ENCODE results near the gene TEAD1. TPM values are rescaled to one million over a fixed set of nuclear protein-coding genes. Genes with fewer than 3 reads are reported as not detected.
A peak's percentile ranks its signal among the peaks of the same experiment; 100 is the strongest.

TEAD1 gene
- total RNA-seq, 6 donors from 2014 or later = 53.5 to 141 (median 80.2) TPM

DNA sequence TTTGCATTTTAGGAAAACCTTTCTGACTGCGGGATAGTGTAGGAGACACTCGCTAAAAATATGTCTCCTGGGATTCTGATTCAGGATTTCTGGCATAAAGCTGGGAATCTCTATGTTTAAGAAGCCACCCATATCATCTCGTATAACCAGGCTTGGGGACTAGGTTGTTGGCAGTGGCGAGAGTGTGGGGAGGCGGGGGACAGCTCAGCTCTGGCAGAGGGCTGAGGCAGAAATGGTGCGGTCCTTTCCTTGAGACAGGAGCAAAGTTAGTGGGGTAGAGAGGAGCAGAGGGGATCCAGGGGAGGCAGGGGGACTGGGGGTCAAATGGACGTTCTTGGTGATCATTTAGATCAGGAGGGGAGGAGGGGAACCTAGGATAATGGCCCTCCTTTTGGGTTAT is 74.3 kb downstream of the TEAD1 start:
- TF ChIP-seq CTCF (IDR thresholded peaks at IDR 0.05) (no peak), POLR2A (IDR thresholded peaks at IDR 0.05) (no peak), EP300 (IDR thresholded peaks at IDR 0.05) (no peak), POLR2AphosphoS5 (IDR thresholded peaks at IDR 0.05) (no peak)
- H3K27ac ChIP-seq = no peak overlapping the region
- H3K4me3 ChIP-seq = no peak overlapping the region
- no peaks in the 10 kb centered on the region for H3K36me3 ChIP-seq
- no peaks in the 10 kb centered on the region for H3K27me3 ChIP-seq
- no peak for ATAC-seq (ENCODE audit: low FRiP score in 2 of 2)
- 88 to 91% methylated on average over 7 of the region's 7 CpGs for WGBS, 2 donors
- peaks cover 0 to 7% (median 3%) of the 10 kb centered on the region in 4 donors for H3K4me1 ChIP-seq
- DNase-seq = no peak
- no peaks in the 10 kb centered on the region for H3K9me3 ChIP-seq

GRCh38 chr11:12749442-12749841 is 75.2 kb downstream of the TEAD1 start:
- H3K27ac ChIP-seq = no peak overlapping the region
- H3K36me3 ChIP-seq = no peaks in the 10 kb centered on the region
- no peaks in the 10 kb centered on the region for H3K9me3 ChIP-seq
- ATAC-seq (ENCODE audit: low FRiP score in 2 of 2) = peak in 1 of 2 donors; percentile 60
- H3K27me3 ChIP-seq = no peaks in the 10 kb centered on the region
- no peak for DNase-seq
- TF ChIP-seq POLR2A (IDR thresholded peaks at IDR 0.05) (no peak), POLR2AphosphoS5 (IDR thresholded peaks at IDR 0.05) (no peak), EP300 (IDR thresholded peaks at IDR 0.05) (no peak), CTCF (IDR thresholded peaks at IDR 0.05) (no peak)
- 68 to 87% methylated on average over 4 to 6 of the region's 6 CpGs for WGBS, 2 donors
- H3K4me3 ChIP-seq = no peak overlapping the region
- peaks cover 0 to 13% (median 6%) of the 10 kb centered on the region in 4 donors for H3K4me1 ChIP-seq

DNA sequence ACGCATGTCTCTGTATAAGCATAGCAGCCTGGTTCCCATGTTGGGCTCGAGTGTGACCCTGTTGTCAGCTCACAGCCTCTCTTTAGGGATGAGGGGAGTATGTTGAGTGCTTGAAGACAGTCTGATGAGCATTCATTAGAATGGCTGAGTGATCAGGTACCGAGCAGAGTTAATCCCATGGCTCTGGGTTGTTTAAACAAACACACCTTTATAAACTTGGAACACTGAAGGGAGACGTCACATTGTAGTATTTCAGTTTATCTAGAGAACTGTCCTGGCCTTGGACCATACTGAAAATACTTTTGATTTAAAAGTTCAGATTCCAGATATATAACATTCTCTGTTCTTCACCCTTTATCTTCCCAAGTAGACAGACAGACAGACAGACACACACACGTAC is 76.0 kb downstream of the TEAD1 start:
- WGBS, 2 donors = 82 to 86% methylated on average over 5 of the region's 5 CpGs
- no peak overlapping the region for H3K4me3 ChIP-seq
- ATAC-seq (ENCODE audit: low FRiP score in 2 of 2) (no peak), DNase-seq (no peak)
- H3K4me1 ChIP-seq = peaks cover 0 to 13% (median 6%) of the 10 kb centered on the region in 4 donors
- H3K27me3 ChIP-seq = no peaks in the 10 kb centered on the region
- TF ChIP-seq POLR2AphosphoS5 (IDR thresholded peaks at IDR 0.05) (no peak), EP300 (IDR thresholded peaks at IDR 0.05) (no peak)
- no peaks in the 10 kb centered on the region for H3K36me3 ChIP-seq
- no peaks in the 10 kb centered on the region for H3K9me3 ChIP-seq
- H3K27ac ChIP-seq = no peak overlapping the region

DNA sequence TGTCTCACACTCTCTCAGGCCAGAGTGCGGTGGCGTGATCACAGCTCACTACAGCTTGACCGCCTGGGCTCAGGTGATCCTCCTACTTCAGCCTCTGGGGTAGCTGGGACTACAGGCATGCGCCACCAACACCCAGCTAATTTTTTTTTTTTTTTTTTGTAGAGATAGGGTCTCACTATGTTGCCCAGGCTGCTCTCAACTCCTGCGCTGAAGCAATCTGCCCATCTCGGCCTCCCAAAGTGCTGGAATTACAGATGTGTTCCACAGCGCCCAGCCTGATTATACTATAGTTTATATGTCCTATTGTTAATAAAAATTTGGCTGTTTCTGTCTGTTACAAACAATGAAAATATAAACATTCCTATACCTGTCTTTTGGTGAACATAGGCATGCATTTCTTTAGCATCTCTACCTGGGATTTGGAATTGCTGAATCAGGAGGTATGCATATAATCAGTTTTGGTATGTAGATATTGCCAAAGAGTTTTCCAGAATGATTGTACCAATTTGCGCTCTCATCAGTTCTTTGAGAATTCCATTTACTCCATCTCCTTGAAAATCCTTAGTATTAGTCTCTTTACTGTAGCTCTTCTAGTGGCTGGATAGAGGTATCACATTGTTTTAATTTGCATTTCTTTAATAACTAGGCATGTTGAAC is 78.8 kb downstream of the TEAD1 start:
- Histone ChIP-seq H3K36me3 (no peaks in the 10 kb centered on the region), H3K4me1 (peaks cover 0 to 10% (median 2%) of the 10 kb centered on the region in 4 donors), H3K4me3 (no peak overlapping the region), H3K27ac (no peak overlapping the region), H3K9me3 (no peaks in the 10 kb centered on the region), H3K27me3 (no peaks in the 10 kb centered on the region)
- DNase-seq = no peak
- WGBS, 2 donors = 97 to 98% methylated on average over 8 of the region's 8 CpGs
- TF ChIP-seq POLR2AphosphoS5 (IDR thresholded peaks at IDR 0.05) = no peak
- TF ChIP-seq EP300 (IDR thresholded peaks at IDR 0.05) = no peak
- TF ChIP-seq POLR2A (IDR thresholded peaks at IDR 0.05) = no peak
- TF ChIP-seq CTCF (IDR thresholded peaks at IDR 0.05) = no peak
- no peak for ATAC-seq (ENCODE audit: low FRiP score in 2 of 2)

- Histone ChIP-seq H3K4me3 (no peak overlapping the region), H3K4me1 (peaks cover 0 to 10% (median 2%) of the 10 kb centered on the region in 4 donors), H3K9me3 (no peaks in the 10 kb centered on the region), H3K36me3 (no peaks in the 10 kb centered on the region), H3K27me3 (no peaks in the 10 kb centered on the region), H3K27ac (no peak overlapping the region)
- 68 to 69% methylated on average over 3 of the region's 3 CpGs for WGBS, 2 donors
- DNase-seq (no peak), ATAC-seq (ENCODE audit: low FRiP score in 2 of 2) (no peak)
- no peak for TF ChIP-seq POLR2AphosphoS5 (IDR thresholded peaks at IDR 0.05)
- TF ChIP-seq CTCF (IDR thresholded peaks at IDR 0.05) = no peak
- no peak for TF ChIP-seq POLR2A (IDR thresholded peaks at IDR 0.05)
- TF ChIP-seq EP300 (IDR thresholded peaks at IDR 0.05) = no peak
Measured at GRCh38 chr11:12754021-12754420, 79.8 kb downstream of the TEAD1 start.
